GM20431 (cell line): Measurements from ENCODE around the gene ADAMTS12.

Experiments used
- in situ Hi-C: fragments of 300-500 bp; cut with MseI, MboI; formaldehyde crosslinking; loops from one replicate; pipeline ENCODE4 v1.15.0; 2020; ENCODE audit warnings: low sequenced_read_pairs; ENCODE audit not compliant: unreplicated experiment

The ADAMTS12 gene

GRCh38 chr5:33891788-33892619 is at the start of gene ADAMTS12:
Gene ADAMTS12 (minus strand): TSS chr5:33891990. CDS start chr5:33891856, 134 bp downstream.
- in situ Hi-C loops = no loop called here

- in situ Hi-C loops = loop anchor here (25.0 kb wide), 2 partner anchors 354 to 504 kb away; partner anchors contain the start of gene TARS1
These were observed 49.3 kb upstream of the ADAMTS12 start for GRCh38 chr5:33941090-33941489.

GRCh38 chr5:33939556-33940262 is 47.9 kb upstream of the ADAMTS12 start:
- in situ Hi-C loops = loop anchor here (25.0 kb wide), 2 partner anchors 352 to 502 kb away; partner anchors contain the start of gene TARS1

- in situ Hi-C loops = loop anchor here (25.0 kb wide), 2 partner anchors 352 to 502 kb away; partner anchors contain the start of gene TARS1
These were observed 47.1 kb upstream of the ADAMTS12 start for GRCh38 chr5:33938881-33939280.

GRCh38 chr5:33938507-33938796 is 46.7 kb upstream of the ADAMTS12 start:
- in situ Hi-C loops = loop anchor here (25.0 kb wide), 2 partner anchors 351 to 501 kb away; partner anchors contain the start of gene TARS1

GRCh38 chr5:33937707-33938506 is 46.1 kb upstream of the ADAMTS12 start:
- in situ Hi-C loops = loop anchor here (25.0 kb wide), 2 partner anchors 351 to 501 kb away; partner anchors contain the start of gene TARS1

GRCh38 chr5:33937017-33937706 is 45.4 kb upstream of the ADAMTS12 start:
- in situ Hi-C loops = loop anchor here (25.0 kb wide), 2 partner anchors 350 to 500 kb away; partner anchors contain the start of gene TARS1

- in situ Hi-C loops = loop anchor here (25.0 kb wide), 2 partner anchors 349 to 499 kb away; partner anchors contain the start of gene TARS1
These were observed 44.7 kb upstream of the ADAMTS12 start, which contains the start of gene RXFP3 for GRCh38 chr5:33936381-33937016. Gene RXFP3 (plus strand): TSS chr5:33936386. CDS start chr5:33936741, 355 bp downstream.

- in situ Hi-C loops = loop anchor here (25.0 kb wide), 2 partner anchors 349 to 499 kb away; partner anchors contain the start of gene TARS1
These were observed 44.2 kb upstream of the ADAMTS12 start for GRCh38 chr5:33936004-33936380.

- in situ Hi-C loops = loop anchor here (25.0 kb wide), 2 partner anchors 347 to 497 kb away; partner anchors contain the start of gene TARS1
These were observed 42.4 kb upstream of the ADAMTS12 start for GRCh38 chr5:33934176-33934575.

GRCh38 chr5:33933723-33934169 is 42.0 kb upstream of the ADAMTS12 start:
- in situ Hi-C loops = loop anchor here (25.0 kb wide), 2 partner anchors 346 to 496 kb away; partner anchors contain the start of gene TARS1

GRCh38 chr5:33931136-33931535 is 39.3 kb upstream of the ADAMTS12 start:
- in situ Hi-C loops = loop anchor here (25.0 kb wide), 2 partner anchors 344 to 494 kb away; partner anchors contain the start of gene TARS1

- in situ Hi-C loops = loop anchor here (25.0 kb wide), 2 partner anchors 343 to 493 kb away; partner anchors contain the start of gene TARS1
These were observed 38.3 kb upstream of the ADAMTS12 start for GRCh38 chr5:33929925-33930690.

GRCh38 chr5:33928283-33928682 is 36.5 kb upstream of the ADAMTS12 start:
- in situ Hi-C loops = loop anchor here (25.0 kb wide), 2 partner anchors 341 to 491 kb away; partner anchors contain the start of gene TARS1

- in situ Hi-C loops = loop anchor here (25.0 kb wide), 2 partner anchors 340 to 490 kb away; partner anchors contain the start of gene TARS1
These were observed 35.9 kb upstream of the ADAMTS12 start for GRCh38 chr5:33927685-33928084.

GRCh38 chr5:33925278-33925677 is 33.5 kb upstream of the ADAMTS12 start:
- in situ Hi-C loops = loop anchor here (25.0 kb wide), 2 partner anchors 338 to 488 kb away; partner anchors contain the start of gene TARS1

- in situ Hi-C loops = no loop called here
These were observed 29.2 kb upstream of the ADAMTS12 start for GRCh38 chr5:33921002-33921401.
